ENCODE measurements around the gene PLEKHO1. TPM values are rescaled to one million over a fixed set of nuclear protein-coding genes. Genes with fewer than 3 reads are reported as not detected.
"Not testable (repeated sequence)": the region's sequence is repeated elsewhere in the genome, so short reads cannot be mapped to it uniquely, and the experiment has no call there.

The PLEKHO1 gene
- total and polyA plus RNA-seq, 7 donors = 37.7 to 119 (median 68.7) TPM

DNA sequence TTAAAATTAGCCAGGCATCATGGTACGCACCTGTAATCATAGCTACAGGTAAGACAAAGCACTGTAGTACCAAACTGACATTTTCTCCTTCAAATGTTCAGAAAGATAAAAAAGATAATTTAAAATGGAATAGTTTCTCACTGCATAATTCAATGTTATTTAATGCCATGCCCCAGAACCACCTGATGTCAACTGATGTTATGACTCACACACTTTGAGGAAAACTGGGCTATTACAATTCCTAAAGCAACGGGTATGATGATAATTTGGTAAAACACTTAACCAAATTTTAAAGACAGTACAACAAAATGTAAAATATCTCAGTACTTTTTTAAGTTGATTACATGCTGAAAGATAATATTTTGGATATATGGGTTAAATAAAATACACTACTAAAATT lies 22.9 kb upstream of the PLEKHO1 start:
- TF ChIP-seq, protein P1, sequence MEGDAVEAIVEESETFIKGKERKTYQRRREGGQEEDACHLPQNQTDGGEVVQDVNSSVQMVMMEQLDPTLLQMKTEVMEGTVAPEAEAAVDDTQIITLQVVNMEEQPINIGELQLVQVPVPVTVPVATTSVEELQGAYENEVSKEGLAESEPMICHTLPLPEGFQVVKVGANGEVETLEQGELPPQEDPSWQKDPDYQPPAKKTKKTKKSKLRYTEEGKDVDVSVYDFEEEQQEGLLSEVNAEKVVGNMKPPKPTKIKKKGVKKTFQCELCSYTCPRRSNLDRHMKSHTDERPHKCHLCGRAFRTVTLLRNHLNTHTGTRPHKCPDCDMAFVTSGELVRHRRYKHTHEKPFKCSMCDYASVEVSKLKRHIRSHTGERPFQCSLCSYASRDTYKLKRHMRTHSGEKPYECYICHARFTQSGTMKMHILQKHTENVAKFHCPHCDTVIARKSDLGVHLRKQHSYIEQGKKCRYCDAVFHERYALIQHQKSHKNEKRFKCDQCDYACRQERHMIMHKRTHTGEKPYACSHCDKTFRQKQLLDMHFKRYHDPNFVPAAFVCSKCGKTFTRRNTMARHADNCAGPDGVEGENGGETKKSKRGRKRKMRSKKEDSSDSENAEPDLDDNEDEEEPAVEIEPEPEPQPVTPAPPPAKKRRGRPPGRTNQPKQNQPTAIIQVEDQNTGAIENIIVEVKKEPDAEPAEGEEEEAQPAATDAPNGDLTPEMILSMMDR (IDR thresholded peaks at IDR 0.05) = no peak
- H3K27ac ChIP-seq = no peak overlapping the region
- H3K4me3 ChIP-seq = no peak overlapping the region
- H3K36me3 ChIP-seq (ENCODE audit: insufficient read depth in 1 of 2, low read depth in 1 of 2) = peaks cover 0 to 8% of the 10 kb centered on the region in 2 donors
- peaks cover 3% of the 10 kb centered on the region for H3K4me1 ChIP-seq
- DNase-seq = no peak
- intact Hi-C loops (cut with DNase I) = no loop called here
- ATAC-seq = no peak
- no peaks in the 10 kb centered on the region for H3K9me3 ChIP-seq
- 93 to 96% (median 96%) methylated on average over 2 of the region's 2 CpGs for WGBS, 3 donors
- no peaks in the 10 kb centered on the region for H3K27me3 ChIP-seq (ENCODE audit: insufficient read depth in 3 of 3, low read length in 2 of 3)

- DNase-seq (no peak), ATAC-seq (no peak)
- intact Hi-C loops (cut with DNase I) = no loop called here
- H3K27ac ChIP-seq = no peak overlapping the region
- H3K4me1 ChIP-seq = peaks cover 10% of the 10 kb centered on the region
- H3K4me3 ChIP-seq = no peak overlapping the region
- H3K27me3 ChIP-seq (ENCODE audit: insufficient read depth in 3 of 3, low read length in 2 of 3) = no peaks in the 10 kb centered on the region
- TF ChIP-seq, protein P1 (IDR thresholded peaks at IDR 0.05) = no peak
- H3K9me3 ChIP-seq = no peaks in the 10 kb centered on the region
- peaks cover 0 to 2% of the 10 kb centered on the region in 2 donors for H3K36me3 ChIP-seq (ENCODE audit: insufficient read depth in 1 of 2, low read depth in 1 of 2)
Measured at GRCh38 chr1:150127464-150127863, 22.3 kb upstream of the PLEKHO1 start.

DNA sequence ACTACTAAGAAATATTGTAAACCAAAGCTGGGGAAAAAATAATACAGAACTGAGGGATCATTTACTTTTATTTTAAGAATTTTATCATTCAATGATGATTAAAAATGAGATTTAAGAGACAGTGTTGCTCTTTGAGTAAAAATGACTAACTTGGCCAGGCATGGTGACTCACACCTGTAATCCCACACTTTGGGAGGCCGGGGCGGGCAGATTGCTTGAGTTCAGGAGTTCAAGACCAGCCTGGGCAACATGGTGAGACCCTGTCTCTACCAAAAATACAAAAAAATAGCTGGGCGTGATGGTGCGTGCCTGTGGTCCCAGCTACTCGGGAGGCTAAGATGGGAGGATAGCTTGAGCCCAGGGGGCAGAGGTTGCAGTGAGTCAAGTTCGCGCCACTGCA lies 21.8 kb upstream of the PLEKHO1 start:
- Histone ChIP-seq H3K4me1 (peaks cover 14% of the 10 kb centered on the region), H3K36me3 (ENCODE audit: insufficient read depth in 1 of 2, low read depth in 1 of 2) (no peaks in the 10 kb centered on the region), H3K4me3 (no peak overlapping the region), H3K27me3 (ENCODE audit: insufficient read depth in 3 of 3, low read length in 2 of 3) (no peaks in the 10 kb centered on the region), H3K27ac (no peak overlapping the region), H3K9me3 (no peaks in the 10 kb centered on the region)
- no peak for DNase-seq
- no peak for ATAC-seq
- intact Hi-C loops (cut with DNase I) = no loop called here
- TF ChIP-seq, protein P1 (IDR thresholded peaks at IDR 0.05) = no peak
- WGBS, 3 donors = 95 to 100% (median 98%) methylated on average over 7 of the region's 7 CpGs

DNA sequence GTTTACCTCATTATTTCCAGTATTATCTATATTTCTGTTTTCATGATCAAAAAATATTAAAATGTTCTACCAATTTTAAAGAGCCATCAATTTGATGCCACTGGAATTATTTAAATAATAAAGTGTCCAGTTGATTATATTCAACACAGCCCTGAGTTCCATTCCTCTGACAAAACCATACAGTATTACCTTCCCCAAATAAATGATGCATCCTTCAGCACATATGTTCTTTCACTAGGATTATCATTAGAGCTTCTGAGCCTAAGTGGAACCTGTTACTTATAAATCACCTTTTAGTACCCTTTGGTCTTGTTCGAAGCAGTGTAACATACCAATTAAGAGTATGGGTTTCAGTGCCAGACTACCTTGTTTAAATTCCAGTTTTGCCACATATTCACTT lies 17.3 kb upstream of the PLEKHO1 start:
- intact Hi-C loops (cut with DNase I) = no loop called here
- no peak overlapping the region for H3K4me3 ChIP-seq
- DNase-seq (no peak), ATAC-seq (peak; percentile 46 to 87 (median 70))
- H3K36me3 ChIP-seq (ENCODE audit: insufficient read depth in 1 of 2, low read depth in 1 of 2) = no peaks in the 10 kb centered on the region
- H3K9me3 ChIP-seq = no peaks in the 10 kb centered on the region
- TF ChIP-seq, protein P1 (IDR thresholded peaks at IDR 0.05) = no peak
- H3K4me1 ChIP-seq = peaks cover 14% of the 10 kb centered on the region
- H3K27ac ChIP-seq = no peak overlapping the region
- WGBS, 3 donors = 28 to 49% (median 32%) methylated on average over 1 of the region's 1 CpG
- H3K27me3 ChIP-seq (ENCODE audit: insufficient read depth in 3 of 3, low read length in 2 of 3) = no peaks in the 10 kb centered on the region

DNA sequence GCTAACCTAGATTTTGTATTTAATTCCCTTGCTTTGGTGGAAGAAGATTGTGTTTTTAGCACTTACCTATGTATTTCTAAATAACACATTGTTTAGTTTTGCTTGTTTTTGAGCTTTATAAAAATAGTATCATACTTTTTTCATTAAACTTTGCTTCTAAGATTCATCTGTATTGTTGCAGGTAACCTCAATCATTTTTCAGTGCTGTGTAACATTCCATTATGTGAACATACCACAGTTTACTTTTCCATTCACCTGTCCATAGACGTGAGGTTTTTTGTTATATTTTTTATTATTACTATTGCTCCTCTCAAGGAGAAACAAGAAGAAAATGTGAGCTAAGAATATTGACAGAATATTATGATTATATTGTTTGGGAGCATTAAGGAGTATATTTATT lies 15.2 kb upstream of the PLEKHO1 start:
- ATAC-seq = no peak
- TF ChIP-seq, protein P1 (IDR thresholded peaks at IDR 0.05) = no peak
- H3K9me3 ChIP-seq = no peaks in the 10 kb centered on the region
- H3K4me3 ChIP-seq = no peak overlapping the region
- DNase-seq = no peak
- intact Hi-C loops (cut with DNase I) = no loop called here
- H3K27ac ChIP-seq = no peak overlapping the region
- WGBS, 3 donors = 97 to 98% (median 97%) methylated on average over 1 of the region's 1 CpG
- H3K36me3 ChIP-seq (ENCODE audit: insufficient read depth in 1 of 2, low read depth in 1 of 2) = no peaks in the 10 kb centered on the region
- peaks cover 14% of the 10 kb centered on the region for H3K4me1 ChIP-seq
- no peaks in the 10 kb centered on the region for H3K27me3 ChIP-seq (ENCODE audit: insufficient read depth in 3 of 3, low read length in 2 of 3)

- H3K27me3 ChIP-seq (ENCODE audit: insufficient read depth in 3 of 3, low read length in 2 of 3); H3K36me3 ChIP-seq (ENCODE audit: insufficient read depth in 1 of 2, low read depth in 1 of 2); intact Hi-C loops (cut with DNase I); DNase-seq; H3K27ac ChIP-seq; ATAC-seq; H3K9me3 ChIP-seq; H3K4me3 ChIP-seq: not testable (repeated sequence)
- peaks cover 14% of the 10 kb centered on the region for H3K4me1 ChIP-seq
- WGBS, 3 donors = 80 to 95% (median 92%) methylated on average over 6 of the region's 6 CpGs
Measured at GRCh38 chr1:150135400-150135799, 14.3 kb upstream of the PLEKHO1 start.

Measured in psoas muscle (tissue), 8 donors.